Measurements from ENCODE around the gene TMEM100.

DNA sequence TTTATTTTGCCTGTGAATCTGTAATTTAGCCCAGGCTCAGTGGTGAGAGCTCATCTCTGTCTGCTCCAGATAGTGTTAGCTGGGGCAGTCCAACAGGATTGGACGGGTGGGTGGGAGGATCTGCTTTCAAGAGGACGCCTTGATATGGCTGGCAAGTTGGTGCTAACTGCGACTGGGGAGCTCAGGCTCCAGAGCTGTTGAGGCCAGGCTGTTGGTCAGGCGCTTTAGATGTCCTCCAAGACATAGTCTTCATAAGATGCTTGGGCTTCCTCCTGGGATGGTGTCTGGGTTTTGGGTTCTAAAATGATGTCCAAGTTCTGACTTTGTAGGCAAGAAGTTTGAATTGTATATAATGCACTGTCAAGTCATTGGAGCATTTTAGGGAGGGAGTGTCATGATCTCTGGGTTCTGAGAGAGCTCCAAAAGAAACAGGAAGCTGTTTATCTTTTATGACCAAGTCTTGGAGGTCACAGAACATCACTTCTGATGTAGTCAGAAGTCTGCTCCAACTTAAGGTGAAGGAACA is 15.4 kb upstream of the TMEM100 start:
- TF ChIP-seq, protein P1, sequence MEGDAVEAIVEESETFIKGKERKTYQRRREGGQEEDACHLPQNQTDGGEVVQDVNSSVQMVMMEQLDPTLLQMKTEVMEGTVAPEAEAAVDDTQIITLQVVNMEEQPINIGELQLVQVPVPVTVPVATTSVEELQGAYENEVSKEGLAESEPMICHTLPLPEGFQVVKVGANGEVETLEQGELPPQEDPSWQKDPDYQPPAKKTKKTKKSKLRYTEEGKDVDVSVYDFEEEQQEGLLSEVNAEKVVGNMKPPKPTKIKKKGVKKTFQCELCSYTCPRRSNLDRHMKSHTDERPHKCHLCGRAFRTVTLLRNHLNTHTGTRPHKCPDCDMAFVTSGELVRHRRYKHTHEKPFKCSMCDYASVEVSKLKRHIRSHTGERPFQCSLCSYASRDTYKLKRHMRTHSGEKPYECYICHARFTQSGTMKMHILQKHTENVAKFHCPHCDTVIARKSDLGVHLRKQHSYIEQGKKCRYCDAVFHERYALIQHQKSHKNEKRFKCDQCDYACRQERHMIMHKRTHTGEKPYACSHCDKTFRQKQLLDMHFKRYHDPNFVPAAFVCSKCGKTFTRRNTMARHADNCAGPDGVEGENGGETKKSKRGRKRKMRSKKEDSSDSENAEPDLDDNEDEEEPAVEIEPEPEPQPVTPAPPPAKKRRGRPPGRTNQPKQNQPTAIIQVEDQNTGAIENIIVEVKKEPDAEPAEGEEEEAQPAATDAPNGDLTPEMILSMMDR (IDR thresholded peaks at IDR 0.05): no peak
- no peak for TF ChIP-seq POLR2A (IDR thresholded peaks at IDR 0.05)

Measured in uterus (tissue), 2 donors.